GM23248 (cell line): Measurements from ENCODE around the gene CSF1R. TPM values are rescaled to one million over a fixed set of nuclear protein-coding genes. Genes with fewer than 3 reads are reported as not detected.

ENCODE experiments used
- DNase-seq: peaks from one replicate; pipeline ENCODE4 v3.0.0-alpha.2; 2015
- H2AFZ ChIP-seq: fragments of 200-600 bp; sonication (generic); 2 replicates; pipeline ENCODE4 v1.6.1; 2016; ENCODE audit warnings: antibody characterized with exemption
- H3F3A ChIP-seq: fragments of 200-600 bp; sonication (generic); 2 replicates; pipeline ENCODE4 v1.6.1; 2016; ENCODE audit warnings: mild to moderate bottlenecking, antibody characterized with exemption, mixed run types; ENCODE audit not compliant: insufficient read depth
- H3K27ac ChIP-seq: fragments of 200-600 bp; sonication (generic); 2 replicates; pipeline ENCODE4 v1.5.1; 2016; ENCODE audit warnings: mild to moderate bottlenecking
- H3K27me3 ChIP-seq: fragments of 200-600 bp; sonication (generic); replicated peaks from 2 replicates; pipeline ENCODE4 v1.6.1; 2016; ENCODE audit warnings: mild to moderate bottlenecking; ENCODE audit not compliant: insufficient read depth
- H3K36me3 ChIP-seq: fragments of 200-600 bp; sonication (generic); 2 replicates; pipeline ENCODE4 v1.6.1; 2016; ENCODE audit warnings: low read depth, mild to moderate bottlenecking
- H3K4me1 ChIP-seq: fragments of 200-600 bp; sonication (generic); 2 replicates; pipeline ENCODE4 v1.6.1; 2016; ENCODE audit warnings: mild to moderate bottlenecking; ENCODE audit not compliant: insufficient read depth
- H3K4me2 ChIP-seq: fragments of 200-600 bp; sonication (generic); one replicate; pipeline ENCODE4 v1.6.1; 2016; ENCODE audit warnings: mild to moderate bottlenecking; ENCODE audit not compliant: unreplicated experiment
- H3K4me3 ChIP-seq: fragments of 200-600 bp; sonication (generic); 2 replicates; pipeline ENCODE4 v1.5.1; 2016; ENCODE audit warnings: mild to moderate bottlenecking
- H3K79me2 ChIP-seq: fragments of 200-600 bp; sonication (generic); 2 replicates; pipeline ENCODE4 v1.6.1; 2016; ENCODE audit warnings: mild to moderate bottlenecking; ENCODE audit not compliant: insufficient read depth
- H3K9ac ChIP-seq: fragments of 200-600 bp; sonication (generic); 2 replicates; pipeline ENCODE4 v1.6.1; 2016; ENCODE audit warnings: mild to moderate bottlenecking
- H3K9me2 ChIP-seq: fragments of 200-600 bp; sonication (generic); 2 replicates; pipeline ENCODE4 v1.6.1; 2016; ENCODE audit warnings: mixed run types, mild to moderate bottlenecking, moderate library complexity; ENCODE audit not compliant: insufficient read depth
- H3K9me3 ChIP-seq: fragments of 200-600 bp; sonication (generic); one replicate; pipeline ENCODE4 v1.6.1; 2017; ENCODE audit warnings: low read depth
- H4K20me1 ChIP-seq: fragments of 200-600 bp; sonication (generic); 2 replicates; pipeline ENCODE4 v1.6.0; 2016; ENCODE audit not compliant: insufficient read depth
- EZH2 ChIP-seq: fragments of 200-600 bp; sonication (generic); IDR thresholded peaks from 2 replicates; pipeline ENCODE4 v1.6.1; 2018; ENCODE audit warnings: antibody characterized with exemption, mild to moderate bottlenecking; ENCODE audit not compliant: insufficient read depth, poor library complexity, severe bottlenecking
- EZH2phosphoT487 ChIP-seq: fragments of 200-600 bp; sonication (generic); IDR thresholded peaks from 2 replicates; pipeline ENCODE4 v1.6.1; 2018; ENCODE audit warnings: antibody characterized with exemption, moderate library complexity, mild to moderate bottlenecking, low read depth; ENCODE audit not compliant: insufficient read depth
- WGBS, 2 experiments: methylation state at CpG; one replicate each; pipeline ENCODE4 v1.1.6; 2015 to 2017; ENCODE audit warnings: low lambda C conversion rate in 2 of 2, low coverage in 1 of 2; ENCODE audit errors: missing lambda C conversion rate in 2 of 2; 5-methylcytosine and 5-hydroxymethylcytosine counted together
- in situ Hi-C: fragments of 300-500 bp; cut with MboI; formaldehyde crosslinking; loops from 2 replicates; pipeline ENCODE4 v1.15.0; 2020
- polyA plus RNA-seq: library from polyadenylated mRNA; unstranded; fragments of >200 nt; fragmentation: Nextera tagmentation; extraction: Ambion mirVana; gene quantifications from 2 replicates; pipeline ENCODE4 v1.2.1, GENCODE V29; 2016
- total RNA-seq: library from RNA; depleted of rRNA; stranded (reverse); fragments of >200 nt; shearing (Covaris generic); gene quantifications from 2 replicates; pipeline ENCODE4 v1.2.3, GENCODE V29; 2014

Gene CSF1R
- total and polyA plus RNA-seq, 2 experiments from 2014 or later: 0.56 TPM; not detected in 1

DNA sequence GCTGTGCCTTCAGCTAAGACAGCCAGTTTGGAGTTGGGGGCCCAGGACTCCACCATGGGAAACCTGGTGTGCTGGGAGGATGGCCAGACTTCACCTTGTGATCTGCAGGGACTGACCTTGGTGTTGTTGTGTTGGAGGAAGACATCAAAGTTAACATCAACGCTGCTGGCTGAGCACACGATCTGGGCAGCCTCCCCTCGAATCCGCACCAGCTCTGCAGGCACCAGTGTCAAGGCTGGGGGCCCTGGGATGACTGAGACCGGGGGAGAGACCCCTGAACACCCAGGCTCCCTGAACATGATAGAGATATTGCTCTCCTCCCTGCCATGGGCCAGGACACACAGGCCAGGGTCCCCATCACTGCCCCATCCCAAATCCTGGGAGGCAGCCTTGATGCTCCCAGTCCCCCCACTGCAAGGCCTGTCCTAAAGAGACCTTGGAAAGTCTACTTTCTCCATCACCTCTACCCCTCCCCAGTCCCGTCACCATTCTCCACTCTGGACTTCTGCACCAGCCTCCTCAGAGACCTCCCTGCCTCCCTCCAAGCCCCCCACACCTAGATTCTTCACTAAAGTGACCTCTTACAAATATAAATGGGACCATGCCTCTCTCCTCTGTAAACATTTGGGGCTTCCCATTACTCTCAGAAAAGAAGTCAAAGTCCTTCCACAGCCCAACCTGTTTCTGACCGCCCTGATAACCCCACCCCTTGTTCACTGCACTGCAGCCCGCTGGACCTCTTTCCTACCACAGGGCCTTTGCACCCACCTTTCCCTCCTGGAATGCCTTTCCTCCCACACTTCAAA is 8.2 kb downstream of the CSF1R start:
- Histone ChIP-seq H4K20me1 (no peaks in the 10 kb centered on the region), H3K4me1 (no peaks in the 10 kb centered on the region), H2AFZ (no peak overlapping the region), H3K9ac (no peak overlapping the region), H3K27ac (no peak overlapping the region), H3K9me2 (no peaks in the 10 kb centered on the region), H3K4me2 (no peak overlapping the region), H3K27me3 (no peaks in the 10 kb centered on the region), H3K4me3 (no peak overlapping the region), H3K36me3 (no peaks in the 10 kb centered on the region), H3K9me3 (no peaks in the 10 kb centered on the region), H3K79me2 (no peaks in the 10 kb centered on the region), H3F3A (no peaks in the 10 kb centered on the region)
- DNase-seq: no peak
- TF ChIP-seq EZH2 (no peak), EZH2phosphoT487 (no peak)
- 82 to 86% methylated on average over 8 of the region's 8 CpGs for WGBS, 2 experiments
- in situ Hi-C loops: no loop called here

DNA sequence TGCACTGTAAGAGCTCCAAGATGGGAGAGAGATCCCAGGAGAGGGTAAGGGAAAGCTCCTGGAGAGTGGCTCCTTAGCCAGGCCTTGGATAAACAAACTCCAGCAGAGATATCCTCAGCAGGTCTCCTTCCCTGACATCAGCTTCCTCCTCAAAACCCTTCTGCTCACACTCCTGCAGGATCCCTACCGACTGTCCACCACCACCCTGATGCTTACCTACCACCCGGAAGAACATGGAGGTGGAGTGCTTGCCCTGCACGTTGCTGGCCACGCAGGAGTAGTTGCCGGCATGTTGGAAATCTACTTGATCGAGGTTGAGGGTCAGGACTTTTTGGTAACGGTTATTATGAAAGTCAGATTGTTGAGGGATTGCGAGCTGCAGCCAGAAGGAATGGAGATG is 9.3 kb downstream of the CSF1R start:
- WGBS, 2 experiments: 86 to 90% methylated on average over 8 of the region's 8 CpGs
- Histone ChIP-seq H3K4me2 (no peak overlapping the region), H3K36me3 (no peaks in the 10 kb centered on the region), H4K20me1 (no peaks in the 10 kb centered on the region), H2AFZ (no peak overlapping the region), H3K9ac (no peak overlapping the region), H3K9me2 (no peaks in the 10 kb centered on the region), H3K9me3 (no peaks in the 10 kb centered on the region), H3F3A (no peaks in the 10 kb centered on the region), H3K4me3 (no peak overlapping the region), H3K27me3 (no peaks in the 10 kb centered on the region), H3K4me1 (no peaks in the 10 kb centered on the region), H3K27ac (no peak overlapping the region), H3K79me2 (no peaks in the 10 kb centered on the region)
- TF ChIP-seq EZH2phosphoT487 (no peak), EZH2 (no peak)
- DNase-seq: no peak
- in situ Hi-C loops: no loop called here

GRCh38 chr5:150075806-150076205 is 10.5 kb downstream of the CSF1R start:
- Histone ChIP-seq H3K36me3 (no peaks in the 10 kb centered on the region), H3K27me3 (no peaks in the 10 kb centered on the region), H3K4me1 (no peaks in the 10 kb centered on the region), H3F3A (no peaks in the 10 kb centered on the region), H3K4me3 (no peak overlapping the region), H3K9me3 (no peaks in the 10 kb centered on the region), H3K9me2 (no peaks in the 10 kb centered on the region), H2AFZ (no peak overlapping the region), H3K4me2 (no peak overlapping the region), H3K9ac (no peak overlapping the region), H3K27ac (no peak overlapping the region), H4K20me1 (no peaks in the 10 kb centered on the region), H3K79me2 (no peaks in the 10 kb centered on the region)
- no peak for DNase-seq
- in situ Hi-C loops: no loop called here
- 72 to 73% methylated on average over 4 of the region's 4 CpGs for WGBS, 2 experiments
- TF ChIP-seq EZH2 (no peak), EZH2phosphoT487 (no peak)

DNA sequence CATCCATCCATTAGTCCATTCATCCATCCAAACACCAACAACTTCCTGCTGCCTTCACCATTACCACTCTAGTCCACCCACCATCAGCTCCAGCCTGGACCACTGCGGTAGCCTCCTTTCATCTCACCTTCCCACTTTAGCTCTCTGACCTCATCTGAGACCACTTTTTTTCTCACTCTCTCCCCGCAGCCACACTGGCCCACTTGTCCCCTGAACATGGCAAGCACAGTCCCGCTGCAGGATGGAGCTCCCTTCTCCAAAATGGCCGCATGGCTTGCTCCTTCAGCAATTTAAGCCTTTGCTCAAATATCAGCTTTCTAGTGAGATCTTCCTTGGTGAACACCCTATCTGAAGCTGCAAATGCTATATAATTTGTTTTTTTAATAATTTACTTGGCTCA is 11.1 kb downstream of the CSF1R start:
- Histone ChIP-seq H4K20me1 (no peaks in the 10 kb centered on the region), H3K36me3 (no peaks in the 10 kb centered on the region), H3K27me3 (no peaks in the 10 kb centered on the region), H3K4me2 (no peak overlapping the region), H3K4me1 (no peaks in the 10 kb centered on the region), H3K9ac (no peak overlapping the region), H3K9me2 (no peaks in the 10 kb centered on the region), H3K4me3 (no peak overlapping the region), H3K79me2 (no peaks in the 10 kb centered on the region), H2AFZ (no peak overlapping the region), H3K27ac (no peak overlapping the region), H3K9me3 (no peaks in the 10 kb centered on the region), H3F3A (no peaks in the 10 kb centered on the region)
- 86 to 89% methylated on average over 4 of the region's 4 CpGs for WGBS, 2 experiments
- TF ChIP-seq EZH2 (no peak), EZH2phosphoT487 (no peak)
- in situ Hi-C loops: no loop called here
- no peak for DNase-seq

DNA sequence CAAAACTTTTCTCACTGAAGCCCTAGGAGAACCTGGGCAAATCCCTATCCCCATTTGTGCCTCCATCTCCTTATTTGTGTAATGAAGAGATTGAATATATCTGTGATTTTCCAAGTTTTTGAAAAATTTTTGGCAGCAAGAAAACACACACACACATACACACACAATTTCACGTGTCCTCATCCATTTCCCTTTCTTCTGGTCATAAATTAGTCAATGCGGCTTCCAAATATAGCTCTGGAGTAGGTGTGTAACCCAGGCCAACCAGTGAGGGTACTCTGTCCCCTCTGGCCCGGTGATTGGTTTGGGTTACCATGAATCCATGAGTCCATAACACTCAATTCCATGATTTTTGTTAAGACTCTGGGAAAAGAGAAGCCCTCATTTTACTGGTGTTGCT is 12.7 kb downstream of the CSF1R start:
- Histone ChIP-seq H3K9ac (no peak overlapping the region), H4K20me1 (no peaks in the 10 kb centered on the region), H2AFZ (no peak overlapping the region), H3K36me3 (no peaks in the 10 kb centered on the region), H3K4me3 (no peak overlapping the region), H3K4me2 (no peak overlapping the region), H3K27me3 (no peaks in the 10 kb centered on the region), H3K9me2 (no peaks in the 10 kb centered on the region), H3F3A (no peaks in the 10 kb centered on the region), H3K79me2 (no peaks in the 10 kb centered on the region), H3K9me3 (no peaks in the 10 kb centered on the region), H3K4me1 (no peaks in the 10 kb centered on the region), H3K27ac (no peak overlapping the region)
- TF ChIP-seq EZH2phosphoT487: no peak
- 49 to 52% methylated on average over 3 of the region's 3 CpGs for WGBS, 2 experiments
- in situ Hi-C loops: no loop called here
- DNase-seq: no peak
